Activated CD4-positive, alpha-beta T cell treated with anti-CD3 and anti-CD28 coated beads, Interleukin-2, Interleukin-4, amounts not matched to agents 100 ng/mL and 50 ng/mL, durations not matched to agents 16 hours and 8 hours (primary cell): Measurements from ENCODE around the gene KLK14.

ENCODE experiments used
- DNase-seq: peaks from one replicate; pipeline ENCODE4 v3.0.0-alpha.2; 2020; ENCODE audit warnings: low spot score

The KLK14 gene

GRCh38 chr19:51082611-51083010 is at the start of gene KLK14:
KLK14 (minus strand) TSS chr19:51082887; CDS start chr19:51082614, 273 bp downstream.
- no peak for DNase-seq

- peak; percentile 25 for DNase-seq
Measured at GRCh38 chr19:51131780-51132680, 49.3 kb upstream of the KLK14 start.

- no peak for DNase-seq
Measured at GRCh38 chr19:51129716-51130115, 47.0 kb upstream of the KLK14 start.

GRCh38 chr19:51128227-51128626 is 45.5 kb upstream of the KLK14 start:
- no peak for DNase-seq

- no peak for DNase-seq
Measured at GRCh38 chr19:51127755-51128154, 45.1 kb upstream of the KLK14 start.

- DNase-seq = no peak
Measured at GRCh38 chr19:51127032-51127431, 44.3 kb upstream of the KLK14 start.

- no peak for DNase-seq
Measured at GRCh38 chr19:51125421-51126075, 42.9 kb upstream of the KLK14 start.

- no peak for DNase-seq
Measured at GRCh38 chr19:51124729-51125128, 42.0 kb upstream of the KLK14 start, which contains the start of gene SIGLEC9. SIGLEC9 (plus strand) TSS chr19:51124906; CDS start chr19:51124975, 69 bp downstream.

- DNase-seq = no peak
Measured at GRCh38 chr19:51124216-51124615, 41.5 kb upstream of the KLK14 start.

GRCh38 chr19:51123802-51124201 is 41.1 kb upstream of the KLK14 start:
- no peak for DNase-seq

- DNase-seq = peak; percentile 65
Measured at GRCh38 chr19:51123381-51123800, 40.7 kb upstream of the KLK14 start.

GRCh38 chr19:51122112-51122981 is 39.7 kb upstream of the KLK14 start:
- DNase-seq = no peak

- no peak for DNase-seq
Measured at GRCh38 chr19:51121257-51121656, 38.6 kb upstream of the KLK14 start.

- DNase-seq = no peak
Measured at GRCh38 chr19:51120160-51120559, 37.5 kb upstream of the KLK14 start.

- no peak for DNase-seq
Measured at GRCh38 chr19:51119611-51120010, 36.9 kb upstream of the KLK14 start.

- no peak for DNase-seq
Measured at GRCh38 chr19:51119101-51119500, 36.4 kb upstream of the KLK14 start.

GRCh38 chr19:51116736-51117286 is 34.1 kb upstream of the KLK14 start:
- DNase-seq = peak; percentile 52

GRCh38 chr19:51114087-51114729 is 31.5 kb upstream of the KLK14 start:
- peak; percentile 79 for DNase-seq

- no peak for DNase-seq
Measured at GRCh38 chr19:51111606-51112005, 28.9 kb upstream of the KLK14 start.

- DNase-seq = no peak
Measured at GRCh38 chr19:51110666-51110971, 27.9 kb upstream of the KLK14 start.

GRCh38 chr19:51108805-51109146 is 26.1 kb upstream of the KLK14 start:
- DNase-seq = no peak
